Stimulated activated CD4-positive, alpha-beta T cell treated with anti-CD3 and anti-CD28 coated beads, Interleukin-2, amount 100 ng/mL, for 48 hours (primary cell): Measurements from ENCODE around the gene IL1RAP.

Experiments
- DNase-seq, 2 donors: peaks; one replicate each; pipeline ENCODE4 v3.0.0-alpha.2; 2020

Gene IL1RAP

DNA sequence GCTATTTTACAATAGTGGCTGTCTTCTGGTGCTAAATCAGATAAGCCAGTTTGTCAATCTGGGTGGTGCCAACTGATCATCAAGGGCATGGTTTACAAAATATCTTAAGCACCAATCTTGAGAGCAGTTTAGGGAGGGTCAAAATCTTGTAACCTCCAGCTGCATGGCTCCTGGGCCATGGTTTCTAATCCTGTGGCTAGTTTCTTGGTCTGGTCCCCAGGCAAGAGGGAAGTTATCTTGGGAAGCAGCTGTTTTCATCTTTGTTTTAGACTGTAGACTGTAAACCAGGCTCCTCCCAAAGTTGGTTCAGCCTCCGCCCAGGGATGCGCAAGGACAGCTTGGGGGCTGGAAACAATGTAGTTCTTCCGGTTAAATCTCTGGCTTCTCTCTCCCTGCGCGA is 166.8 kb downstream of the IL1RAP start:
- no peak for DNase-seq

DNA sequence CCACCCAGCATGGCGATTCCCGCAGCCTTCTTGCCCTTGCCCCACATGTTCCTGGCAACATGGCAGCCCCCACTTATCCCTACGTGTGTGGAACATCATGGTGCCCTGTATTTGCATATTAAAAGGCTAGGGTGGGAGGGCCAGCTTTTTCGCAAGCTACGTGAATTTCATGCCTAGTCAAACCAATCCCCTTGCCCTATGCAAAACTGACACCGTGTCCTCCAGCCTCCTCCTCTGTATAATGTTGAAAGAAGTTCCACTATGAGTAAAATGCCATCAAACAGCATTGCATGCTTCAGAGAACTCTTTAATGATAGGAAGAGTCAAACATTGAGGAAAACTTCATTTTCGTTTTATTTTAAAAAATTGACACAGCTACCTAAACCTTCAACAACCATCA is 170.9 kb downstream of the IL1RAP start:
- DNase-seq = no peak

- no peak for DNase-seq
Measured at GRCh38 chr3:190686011-190686410, 172.1 kb downstream of the IL1RAP start.

DNA sequence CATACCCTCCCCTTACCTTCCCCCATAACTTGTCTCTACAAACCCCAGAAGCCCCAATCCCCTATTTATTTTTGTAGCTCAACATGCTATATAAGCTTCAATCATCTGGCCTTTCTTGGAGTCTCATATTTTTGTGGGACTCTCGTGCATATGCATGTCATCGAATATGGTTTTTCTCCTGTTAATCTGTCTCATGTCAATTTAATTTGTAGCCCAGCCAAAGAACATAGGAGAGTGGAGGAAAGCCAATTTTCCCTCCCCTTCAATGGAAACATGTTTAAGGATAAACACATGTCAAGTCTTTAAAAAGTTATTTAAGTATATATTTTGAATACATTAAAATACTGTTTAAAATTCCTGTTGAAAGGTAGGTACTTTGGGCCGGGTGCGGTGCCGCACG is 176.4 kb downstream of the IL1RAP start:
- DNase-seq = no peak

- DNase-seq = no peak
Measured at GRCh38 chr3:190692256-190692655, 178.4 kb downstream of the IL1RAP start.

- DNase-seq = no peak
Measured at GRCh38 chr3:190694335-190695001, 180.6 kb downstream of the IL1RAP start.

- no peak for DNase-seq
Measured at GRCh38 chr3:190695225-190695624, 181.3 kb downstream of the IL1RAP start.

- no peak for DNase-seq
Measured at GRCh38 chr3:190695994-190696393, 182.1 kb downstream of the IL1RAP start.

GRCh38 chr3:190696777-190697501 is 183.1 kb downstream of the IL1RAP start:
- DNase-seq = no peak

DNA sequence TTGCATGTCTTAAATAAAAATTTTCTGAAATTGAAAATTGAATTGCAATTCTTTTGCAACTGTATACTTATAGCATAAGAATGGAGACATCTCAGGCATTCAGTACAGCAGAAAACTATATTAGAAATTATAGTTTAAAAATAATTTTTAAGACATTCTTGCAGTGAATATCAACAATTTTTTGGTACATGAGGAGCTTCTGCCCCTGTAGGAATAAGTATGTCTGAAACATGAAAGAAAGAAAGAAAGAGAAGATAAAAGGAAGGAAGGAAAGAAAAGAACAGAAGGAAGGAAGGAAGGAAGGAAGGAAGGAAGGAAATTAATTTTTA is 183.6 kb downstream of the IL1RAP start:
- DNase-seq = no peak

DNA sequence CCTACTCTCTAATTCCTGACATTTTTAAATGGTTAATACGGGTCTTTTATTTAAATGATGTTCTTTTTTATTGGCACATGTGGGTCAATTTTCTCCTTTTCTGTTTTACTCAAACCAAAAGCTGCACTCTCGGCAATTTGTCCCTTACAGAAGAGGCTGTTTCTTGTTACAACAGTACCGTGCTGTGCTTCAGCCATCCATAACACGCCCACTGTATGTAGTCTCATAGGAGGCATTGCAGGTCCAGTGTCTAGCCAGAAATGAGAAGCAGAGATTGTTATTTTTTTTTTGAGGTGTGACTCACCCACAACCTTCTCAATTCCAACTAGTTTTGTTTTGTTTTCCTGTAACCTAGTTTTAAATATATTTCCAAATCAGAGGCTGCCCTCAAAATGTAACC is 184.0 kb downstream of the IL1RAP start:
- DNase-seq = no peak

DNA sequence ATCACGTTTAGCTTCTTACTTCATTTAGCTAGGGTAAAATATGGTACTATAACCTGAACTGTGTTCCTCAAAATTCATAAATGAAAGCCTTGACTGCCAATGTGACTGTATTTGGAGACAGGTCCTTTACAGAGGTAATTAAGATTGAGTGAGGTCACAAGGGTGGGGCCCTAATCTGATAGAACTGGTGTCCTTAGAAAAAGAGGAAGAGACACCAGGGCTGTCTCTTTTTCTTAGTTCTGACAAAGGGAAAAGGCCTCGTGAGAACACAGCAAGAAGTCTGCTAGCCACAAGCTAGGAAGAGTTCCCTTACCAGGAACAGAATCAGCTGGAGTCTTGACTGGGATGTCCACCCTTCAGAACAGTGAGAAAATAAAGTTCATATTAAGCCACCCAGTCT is 185.9 kb downstream of the IL1RAP start:
- DNase-seq = no peak

DNA sequence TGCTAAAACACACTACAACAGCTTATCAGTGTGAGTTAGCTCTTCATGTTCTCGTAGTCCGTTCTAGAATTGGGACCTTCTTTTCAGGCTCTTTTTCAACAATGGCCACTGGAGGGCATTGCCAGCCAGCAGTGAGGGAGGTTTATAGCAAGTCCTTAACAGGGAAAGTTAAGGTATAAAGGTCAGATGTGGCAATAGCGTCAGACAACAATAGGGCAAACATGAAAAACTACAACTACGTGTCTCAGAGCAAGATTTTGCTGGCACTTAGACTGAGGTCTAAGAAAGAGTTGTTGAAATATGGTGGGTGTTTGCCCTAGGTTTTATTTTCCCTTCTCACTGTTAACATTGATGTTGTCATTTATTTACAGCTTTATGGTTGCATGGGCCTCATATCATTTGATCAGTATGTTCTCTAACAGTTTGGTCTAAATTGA is 187.2 kb downstream of the IL1RAP start:
- DNase-seq = no peak

- DNase-seq = no peak
Measured at GRCh38 chr3:190706582-190706981, 192.7 kb downstream of the IL1RAP start.
